Astrocyte of the cerebellum (primary cell): ENCODE data around the gene AARS2.
A peak's percentile ranks its signal among the peaks of the same experiment; 100 is the strongest.
"Not testable (repeated sequence)": the region's sequence is repeated elsewhere in the genome, so short reads cannot be mapped to it uniquely, and the experiment has no call there.

Source experiments
- DNase-seq: peaks from one replicate; pipeline ENCODE4 v3.0.0-alpha.2; 2011; ENCODE audit warnings: low read depth
- H3K4me3 ChIP-seq: 2 replicates; pipeline ENCODE4 v1.5.1; 2011; ENCODE audit warnings: mild to moderate bottlenecking, low read depth, low read length, moderate library complexity
- in situ Hi-C: cut with HindIII; loops from 2 replicates; pipeline ENCODE4 v1.10.0; 2017; ENCODE audit warnings: low sequenced_read_pairs
- TF ChIP-seq, protein P1 (sequence below): IDR thresholded peaks from 2 replicates; pipeline ENCODE4 v1.5.1; 2012; ENCODE audit warnings: low read length, low read depth, moderate library complexity, mild to moderate bottlenecking; ENCODE audit errors: missing control alignments

The AARS2 gene

DNA sequence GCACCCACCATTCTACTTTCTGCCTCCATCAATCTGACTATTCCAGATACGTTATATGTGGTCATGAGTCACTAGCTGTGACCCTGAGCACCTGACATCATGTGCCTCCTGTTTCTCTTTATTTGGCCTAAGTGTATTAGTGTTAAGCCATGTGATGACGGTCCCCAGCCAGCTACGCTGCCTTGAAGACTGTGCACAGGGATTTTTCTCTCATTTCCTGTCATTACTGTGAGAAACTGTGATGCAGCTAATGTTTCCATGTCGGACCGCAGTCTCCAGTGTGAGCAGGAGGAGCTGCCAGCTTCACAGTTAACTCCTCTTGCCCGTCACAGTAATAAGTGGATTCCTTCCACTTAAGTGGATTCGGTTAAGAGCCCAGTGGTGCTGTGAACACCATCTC, 19.4 kb upstream of the AARS2 start:
- in situ Hi-C loops, result no loop called here
- DNase-seq, result peak; percentile 38
- no peak overlapping the region for H3K4me3 ChIP-seq
- TF ChIP-seq, protein P1, sequence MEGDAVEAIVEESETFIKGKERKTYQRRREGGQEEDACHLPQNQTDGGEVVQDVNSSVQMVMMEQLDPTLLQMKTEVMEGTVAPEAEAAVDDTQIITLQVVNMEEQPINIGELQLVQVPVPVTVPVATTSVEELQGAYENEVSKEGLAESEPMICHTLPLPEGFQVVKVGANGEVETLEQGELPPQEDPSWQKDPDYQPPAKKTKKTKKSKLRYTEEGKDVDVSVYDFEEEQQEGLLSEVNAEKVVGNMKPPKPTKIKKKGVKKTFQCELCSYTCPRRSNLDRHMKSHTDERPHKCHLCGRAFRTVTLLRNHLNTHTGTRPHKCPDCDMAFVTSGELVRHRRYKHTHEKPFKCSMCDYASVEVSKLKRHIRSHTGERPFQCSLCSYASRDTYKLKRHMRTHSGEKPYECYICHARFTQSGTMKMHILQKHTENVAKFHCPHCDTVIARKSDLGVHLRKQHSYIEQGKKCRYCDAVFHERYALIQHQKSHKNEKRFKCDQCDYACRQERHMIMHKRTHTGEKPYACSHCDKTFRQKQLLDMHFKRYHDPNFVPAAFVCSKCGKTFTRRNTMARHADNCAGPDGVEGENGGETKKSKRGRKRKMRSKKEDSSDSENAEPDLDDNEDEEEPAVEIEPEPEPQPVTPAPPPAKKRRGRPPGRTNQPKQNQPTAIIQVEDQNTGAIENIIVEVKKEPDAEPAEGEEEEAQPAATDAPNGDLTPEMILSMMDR, result no peak

DNA sequence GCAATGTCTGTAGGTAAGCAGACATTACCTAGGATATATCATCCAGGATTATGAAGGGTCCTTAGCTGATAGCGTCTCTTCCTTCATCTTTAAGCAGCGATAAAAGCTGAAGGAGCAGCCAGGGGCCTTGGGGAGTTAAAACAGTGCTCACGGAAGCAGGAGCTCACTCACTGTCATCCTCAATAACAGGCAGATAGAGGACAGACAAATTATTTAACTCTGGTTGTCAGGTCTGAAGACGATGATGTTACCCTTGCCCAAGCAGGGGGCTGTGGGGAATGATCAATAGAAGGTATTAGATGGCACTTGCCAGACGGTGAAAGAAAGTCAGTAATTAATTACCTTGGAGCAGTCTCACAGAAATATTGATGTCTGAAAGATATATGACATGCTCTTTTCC, 16.7 kb upstream of the AARS2 start:
- no peak for DNase-seq
- H3K4me3 ChIP-seq, result no peak overlapping the region
- in situ Hi-C loops, result no loop called here
- TF ChIP-seq, protein P1, result no peak

DNA sequence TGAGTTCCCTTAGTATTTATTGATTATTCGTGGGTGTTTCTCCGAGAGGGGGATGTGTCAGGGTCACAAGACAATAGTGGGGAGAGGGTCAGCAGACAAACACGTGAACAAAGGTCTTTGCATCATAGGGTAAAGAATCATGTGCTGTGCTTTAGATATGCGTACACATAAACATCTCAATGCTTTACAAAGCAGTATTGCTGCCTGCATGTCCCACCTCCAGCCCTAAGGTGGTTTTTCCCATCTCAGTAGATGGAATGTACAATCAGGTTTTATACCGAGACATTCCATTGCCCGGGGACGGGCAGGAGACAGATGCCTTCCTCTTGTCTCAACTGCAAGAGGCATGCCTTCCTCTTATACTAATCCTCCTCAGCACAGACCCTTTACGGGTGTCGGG, 15.1 kb upstream of the AARS2 start:
- in situ Hi-C loops, DNase-seq, H3K4me3 ChIP-seq: not testable (repeated sequence)

DNA sequence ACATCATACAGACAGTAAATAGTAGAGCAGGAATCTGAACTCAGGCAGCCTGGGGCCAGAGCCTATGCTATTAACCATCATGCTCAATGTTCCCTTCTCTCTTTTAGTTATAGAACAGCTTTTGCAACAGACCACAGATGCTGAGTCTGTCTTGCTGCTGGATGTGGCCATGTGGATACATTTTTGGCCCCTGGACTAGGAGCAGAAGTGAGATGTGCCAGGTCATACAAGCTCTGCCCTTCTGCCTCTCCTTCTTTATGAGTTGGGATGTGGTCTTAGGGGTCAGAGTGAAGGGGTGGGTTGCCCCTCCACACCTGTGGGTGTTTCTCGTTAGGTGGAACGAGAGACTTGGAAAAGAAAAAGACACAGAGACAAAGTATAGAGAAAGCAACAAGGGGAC, 14.6 kb upstream of the AARS2 start:
- TF ChIP-seq, protein P1, result no peak
- no peak for DNase-seq
- H3K4me3 ChIP-seq, result no peak overlapping the region
- in situ Hi-C loops, result no loop called here

DNA sequence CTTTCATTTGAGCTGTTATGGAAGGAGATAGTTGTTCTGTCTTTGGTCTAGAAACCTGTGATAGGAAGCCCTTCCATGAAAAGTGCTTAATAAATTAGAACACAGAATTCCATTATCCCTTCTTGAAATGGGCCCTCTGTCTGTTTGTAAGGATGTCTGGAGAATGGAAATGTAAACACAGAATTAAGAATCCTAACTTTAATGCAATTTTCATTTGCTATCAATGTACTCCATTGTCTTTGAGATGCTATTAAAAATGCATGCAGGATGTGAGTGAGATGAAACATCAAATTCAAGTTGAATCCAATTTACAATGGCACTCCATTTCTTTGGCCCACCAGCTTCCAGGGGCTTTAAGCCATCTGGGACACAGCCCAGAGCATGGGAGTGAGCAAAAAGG, 13.9 kb upstream of the AARS2 start:
- H3K4me3 ChIP-seq, result no peak overlapping the region
- DNase-seq, result no peak
- in situ Hi-C loops, result no loop called here
- TF ChIP-seq, protein P1, result no peak

DNA sequence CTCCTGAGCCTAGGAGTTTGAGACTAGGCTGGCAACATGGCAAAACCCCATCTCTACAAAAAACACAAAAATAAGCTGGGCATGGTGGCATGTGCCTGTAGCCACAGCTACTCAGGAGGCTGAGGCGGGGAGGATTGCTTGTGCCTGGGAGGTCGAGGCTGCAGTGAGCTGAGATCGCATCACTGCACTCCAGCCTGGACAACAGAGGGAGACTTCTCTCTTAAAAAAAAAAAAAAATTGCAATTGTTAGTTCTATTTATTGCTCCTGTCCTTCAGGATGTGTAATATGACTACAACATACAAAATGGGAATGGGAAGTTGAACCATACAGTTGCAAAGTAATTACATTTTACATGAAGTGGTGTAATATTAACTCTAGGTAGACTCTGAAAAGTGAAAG, 8.1 kb upstream of the AARS2 start:
- TF ChIP-seq, protein P1, result no peak
- no peak for DNase-seq
- in situ Hi-C loops, result no loop called here
- no peak overlapping the region for H3K4me3 ChIP-seq

DNA sequence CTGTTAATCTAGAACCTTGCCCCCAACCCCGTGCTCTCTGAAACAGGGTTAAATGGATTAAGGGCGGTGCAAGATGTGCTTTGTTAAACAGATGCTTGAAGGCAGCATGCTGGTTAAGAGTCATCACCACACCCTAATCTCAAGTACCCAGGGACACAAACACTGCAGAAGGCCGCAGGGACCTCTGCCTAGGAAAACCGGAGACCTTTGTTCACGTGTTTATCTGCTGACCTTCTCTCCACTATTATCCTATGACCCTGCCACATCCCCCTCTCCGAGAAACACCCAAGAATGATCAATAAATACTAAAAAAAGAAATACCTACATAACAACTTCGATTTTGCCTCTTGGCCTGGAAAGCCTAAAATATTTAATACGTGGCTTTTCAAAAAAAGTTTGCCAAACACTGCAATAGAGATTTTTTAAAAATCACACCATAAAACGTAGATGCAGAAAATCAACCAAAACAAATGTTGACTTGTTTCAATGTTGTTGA, 4.0 kb upstream of the AARS2 start:
- in situ Hi-C loops, DNase-seq, H3K4me3 ChIP-seq: not testable (repeated sequence)

DNA sequence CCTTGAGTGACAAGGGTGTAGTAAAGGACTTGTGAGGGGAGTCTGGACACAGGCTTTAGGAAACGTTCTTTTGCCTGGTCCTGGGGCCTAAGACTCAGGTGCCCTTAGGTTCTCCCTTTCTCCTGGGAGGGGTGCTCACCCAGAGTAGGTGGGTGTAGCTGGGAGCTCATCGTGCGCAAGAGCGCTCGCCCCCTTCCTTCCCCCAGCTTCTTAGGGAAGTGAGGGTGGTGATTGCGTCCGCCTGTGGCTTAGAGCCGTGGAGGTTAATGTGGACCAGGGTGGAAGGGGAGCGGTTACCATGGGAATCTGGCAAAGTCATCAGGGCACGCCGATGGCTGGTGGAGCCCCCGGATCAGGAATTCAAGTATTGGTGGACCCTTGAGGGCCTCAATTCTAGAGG, 3.3 kb upstream of the AARS2 start:
- DNase-seq, result no peak
- in situ Hi-C loops, result no loop called here
- TF ChIP-seq, protein P1, result no peak
- no peak overlapping the region for H3K4me3 ChIP-seq
